Stimulated activated naive CD8-positive, alpha-beta T cell treated with anti-CD3 and anti-CD28 coated beads, Interleukin-15, Interleukin-2, amounts not matched to agents 100 ng/mL and 50 ng/mL, for 24 hours (primary cell): ENCODE results near the gene MSH4.
A peak's percentile ranks its signal among the peaks of the same experiment; 100 is the strongest.
"Not testable (repeated sequence)": the region's sequence is repeated elsewhere in the genome, so short reads cannot be mapped to it uniquely, and the experiment has no call there.

Source experiments
- H3K27ac Mint-ChIP-seq: one replicate; pipeline ENCODE4 v1.8.0; 2021; ENCODE audit warnings: mild to moderate bottlenecking, mixed read lengths
- H3K27me3 Mint-ChIP-seq: one replicate; pipeline ENCODE4 v1.8.0; 2021; ENCODE audit warnings: mixed read lengths
- H3K36me3 Mint-ChIP-seq: one replicate; pipeline ENCODE4 v1.8.0; 2021; ENCODE audit warnings: low read depth, mixed read lengths
- H3K4me1 Mint-ChIP-seq: one replicate; pipeline ENCODE4 v1.8.0; 2021; ENCODE audit warnings: low read depth, mixed read lengths
- H3K4me3 Mint-ChIP-seq: one replicate; pipeline ENCODE4 v1.8.0; 2021; ENCODE audit warnings: mild to moderate bottlenecking, mixed read lengths
- H3K9me3 Mint-ChIP-seq: one replicate; pipeline ENCODE4 v1.8.0; 2021; ENCODE audit warnings: mixed read lengths

MSH4 gene

GRCh38 chr1:75786901-75787493, 9.7 kb upstream of the MSH4 start:
- peaks cover 53% of the 10 kb centered on the region for H3K4me1 Mint-ChIP-seq
- peak overlapping the region; percentile 99 for H3K4me3 Mint-ChIP-seq
- H3K36me3 Mint-ChIP-seq: peaks cover 61% of the 10 kb centered on the region
- H3K27ac Mint-ChIP-seq: peak overlapping the region; percentile 95
- H3K9me3 Mint-ChIP-seq: no peaks in the 10 kb centered on the region
- no peaks in the 10 kb centered on the region for H3K27me3 Mint-ChIP-seq

DNA sequence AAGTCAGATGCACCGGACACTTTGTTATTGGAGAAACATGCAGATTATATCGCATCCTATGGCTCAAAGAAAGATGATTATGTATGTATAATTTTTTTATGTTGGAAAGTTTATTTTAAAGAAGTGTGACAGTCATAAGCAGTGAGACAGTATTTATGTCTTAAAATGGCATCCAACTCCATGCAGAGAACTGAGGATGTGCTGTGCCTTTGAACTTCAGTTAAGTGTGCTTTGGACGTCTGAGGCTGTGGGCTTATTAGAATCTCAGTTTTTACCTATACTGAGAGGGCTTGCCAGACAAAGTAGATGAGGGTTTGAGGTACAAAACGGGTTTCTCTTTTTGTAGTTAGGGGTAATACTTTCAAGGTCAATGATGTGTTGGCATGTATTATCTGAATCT, 9.2 kb upstream of the MSH4 start:
- Mint-ChIP-seq H3K4me3 (peak overlapping the region; percentile 99), H3K27me3 (no peaks in the 10 kb centered on the region), H3K4me1 (peaks cover 59% of the 10 kb centered on the region), H3K36me3 (peaks cover 66% of the 10 kb centered on the region), H3K27ac (peak overlapping the region; percentile 95), H3K9me3 (no peaks in the 10 kb centered on the region)

GRCh38 chr1:75789988-75790387, 6.7 kb upstream of the MSH4 start:
- Mint-ChIP-seq H3K9me3 (no peaks in the 10 kb centered on the region), H3K36me3 (peaks cover 88% of the 10 kb centered on the region), H3K4me1 (peaks cover 70% of the 10 kb centered on the region), H3K27ac (peak overlapping the region; percentile 96), H3K4me3 (peak overlapping the region; percentile 99), H3K27me3 (no peaks in the 10 kb centered on the region)

DNA sequence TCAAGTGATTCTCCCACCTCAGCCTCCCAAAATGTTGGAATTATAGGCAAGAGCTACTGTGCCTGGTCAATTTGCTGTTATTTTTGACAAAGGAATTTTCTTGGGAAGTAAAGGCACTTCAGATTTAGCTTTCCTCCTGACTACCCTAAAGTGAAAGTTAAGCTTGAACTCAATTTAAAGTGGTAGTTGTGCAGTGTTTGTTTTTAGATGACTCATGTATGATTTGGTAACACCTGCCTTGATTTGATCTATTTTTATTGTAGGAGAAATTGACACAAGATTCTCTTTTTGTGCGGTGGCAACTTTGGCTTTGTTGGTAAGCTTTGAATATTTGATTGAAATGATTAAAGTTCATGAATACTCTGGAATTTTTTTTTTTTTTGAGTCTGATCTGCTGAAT, 5.7 kb upstream of the MSH4 start:
- H3K4me1 Mint-ChIP-seq: peaks cover 61% of the 10 kb centered on the region
- H3K36me3 Mint-ChIP-seq: peaks cover 98% of the 10 kb centered on the region
- peak overlapping the region; percentile 99 for H3K4me3 Mint-ChIP-seq
- H3K27me3 Mint-ChIP-seq: no peaks in the 10 kb centered on the region
- no peaks in the 10 kb centered on the region for H3K9me3 Mint-ChIP-seq
- peak overlapping the region; percentile 96 for H3K27ac Mint-ChIP-seq

DNA sequence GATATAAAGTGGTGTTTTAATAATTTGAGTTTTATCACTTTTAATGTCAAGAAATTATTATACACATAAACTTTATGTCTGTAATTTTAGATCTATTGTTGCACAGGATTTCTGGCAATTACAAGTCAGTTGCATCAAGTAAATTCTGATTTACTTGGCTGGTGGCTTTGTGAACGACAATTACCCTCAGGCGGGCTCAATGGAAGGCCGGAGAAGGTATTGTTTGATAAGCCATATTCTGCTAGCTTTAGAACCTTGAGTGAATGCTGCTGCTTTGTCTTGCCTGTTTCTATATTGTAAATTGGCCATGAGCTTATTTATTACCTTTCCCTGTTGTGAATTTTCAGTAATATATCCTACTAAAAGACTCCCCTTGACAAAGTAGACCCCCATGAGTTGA, 4.6 kb upstream of the MSH4 start:
- Mint-ChIP-seq H3K4me3 (peak overlapping the region; percentile 99), H3K9me3 (no peaks in the 10 kb centered on the region), H3K36me3 (peaks cover 94% of the 10 kb centered on the region), H3K4me1 (peaks cover 62% of the 10 kb centered on the region), H3K27me3 (no peaks in the 10 kb centered on the region), H3K27ac (peak overlapping the region; percentile 36)

GRCh38 chr1:75794382-75794781, 2.3 kb upstream of the MSH4 start:
- no peaks in the 10 kb centered on the region for H3K9me3 Mint-ChIP-seq
- H3K27me3 Mint-ChIP-seq: no peaks in the 10 kb centered on the region
- peaks cover 51% of the 10 kb centered on the region for H3K4me1 Mint-ChIP-seq
- H3K4me3 Mint-ChIP-seq: peak overlapping the region; percentile 99
- H3K27ac Mint-ChIP-seq: no peak overlapping the region
- H3K36me3 Mint-ChIP-seq: peaks cover 85% of the 10 kb centered on the region

DNA sequence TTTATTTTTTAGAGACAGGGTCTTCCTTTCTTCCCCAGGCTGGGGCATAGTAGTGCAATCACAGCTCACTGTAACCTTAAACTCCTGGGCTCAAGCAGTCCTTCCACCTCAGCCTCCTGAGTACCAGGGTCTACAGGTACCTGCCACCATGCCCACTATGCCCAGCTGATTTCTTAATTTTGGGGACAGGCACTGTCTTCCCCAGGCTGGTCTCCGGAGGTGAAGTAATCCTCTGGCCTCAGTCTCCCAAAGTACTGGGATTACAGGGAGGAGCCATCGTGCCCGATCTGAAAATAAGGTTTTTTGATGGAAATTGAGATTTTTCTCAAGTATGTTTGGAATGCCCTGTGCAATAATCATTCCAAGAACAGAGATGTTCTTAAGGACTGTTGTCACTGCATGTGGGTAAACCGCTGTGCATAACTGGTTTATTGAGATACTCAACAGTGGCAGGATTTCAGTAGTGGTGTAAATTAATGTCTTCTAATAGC, 934 bp upstream of the MSH4 start:
- Mint-ChIP-seq H3K27me3 (no peaks in the 10 kb centered on the region), H3K9me3 (no peaks in the 10 kb centered on the region), H3K4me3 (peak overlapping the region; percentile 9), H3K36me3 (peaks cover 75% of the 10 kb centered on the region), H3K4me1 (peaks cover 37% of the 10 kb centered on the region), H3K27ac (peak overlapping the region; percentile 75)

- H3K27ac Mint-ChIP-seq: no peak overlapping the region
- H3K4me1 Mint-ChIP-seq: peaks cover 23% of the 10 kb centered on the region
- no peaks in the 10 kb centered on the region for H3K9me3 Mint-ChIP-seq
- H3K27me3 Mint-ChIP-seq: no peaks in the 10 kb centered on the region
- peak overlapping the region; percentile 58 for H3K4me3 Mint-ChIP-seq
- peaks cover 60% of the 10 kb centered on the region for H3K36me3 Mint-ChIP-seq
Observed at GRCh38 chr1:75797273-75797588, 549 bp downstream of the MSH4 start.

DNA sequence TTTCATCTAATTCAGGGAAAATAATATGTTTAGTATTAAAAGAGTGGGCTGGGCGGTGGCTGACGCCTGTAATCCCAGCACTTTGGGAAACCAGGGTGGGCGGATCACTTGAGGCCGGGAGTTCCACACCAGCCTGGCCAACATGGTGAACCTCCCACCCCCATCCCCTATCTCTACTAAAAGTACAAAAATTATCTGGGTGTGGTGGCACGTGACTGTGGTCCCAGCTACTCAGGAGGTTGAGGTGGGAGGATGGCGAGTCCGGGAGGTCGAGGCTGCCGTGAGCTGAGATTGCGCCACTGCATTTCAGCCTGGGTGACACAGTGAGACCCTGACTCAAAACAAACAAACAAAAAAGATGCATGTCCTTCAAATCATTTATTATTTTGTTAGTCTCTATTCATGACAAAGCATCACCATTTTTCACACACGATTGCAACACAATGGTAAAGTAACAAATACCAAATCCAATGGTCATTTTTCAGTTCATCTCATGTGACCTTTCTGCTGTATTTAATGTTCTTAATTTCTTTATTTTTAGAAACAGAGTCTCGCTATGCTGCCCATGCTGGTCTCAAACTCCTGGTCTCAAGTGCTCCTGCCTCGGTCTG, 1.0 kb downstream of the MSH4 start:
- Mint-ChIP-seq H3K27ac (no peak overlapping the region), H3K4me1 (peaks cover 18% of the 10 kb centered on the region), H3K27me3 (no peaks in the 10 kb centered on the region), H3K9me3 (no peaks in the 10 kb centered on the region), H3K4me3 (no peak overlapping the region), H3K36me3 (peaks cover 55% of the 10 kb centered on the region)

GRCh38 chr1:75801480-75801879, 4.8 kb downstream of the MSH4 start:
- not testable (repeated sequence) for H3K4me1 Mint-ChIP-seq, H3K4me3 Mint-ChIP-seq, H3K27me3 Mint-ChIP-seq, H3K27ac Mint-ChIP-seq, H3K9me3 Mint-ChIP-seq
- H3K36me3 Mint-ChIP-seq: peaks cover 20% of the 10 kb centered on the region

DNA sequence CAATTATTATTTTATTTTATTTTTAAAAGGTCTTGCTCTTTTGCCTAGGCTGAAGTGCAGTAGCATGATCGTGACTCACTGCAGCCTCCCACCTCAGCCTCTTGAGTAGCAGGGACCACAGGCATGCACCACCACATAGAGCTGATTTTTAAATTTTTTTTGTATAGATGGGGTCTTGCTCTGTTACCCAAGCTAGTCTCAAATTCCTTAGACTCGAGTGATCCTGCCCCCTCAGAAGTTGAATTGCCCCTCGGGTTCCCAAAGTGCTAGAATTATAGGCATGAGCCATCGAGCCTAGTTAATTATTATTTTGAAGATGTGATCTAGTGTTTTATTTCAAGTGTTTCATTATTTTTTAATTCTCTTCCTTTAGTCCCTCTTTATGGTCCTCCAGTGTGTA, 12.2 kb downstream of the MSH4 start:
- Mint-ChIP-seq H3K9me3 (no peaks in the 10 kb centered on the region), H3K4me1 (no peaks in the 10 kb centered on the region), H3K36me3 (no peaks in the 10 kb centered on the region), H3K27me3 (no peaks in the 10 kb centered on the region), H3K27ac (no peak overlapping the region), H3K4me3 (no peak overlapping the region)

DNA sequence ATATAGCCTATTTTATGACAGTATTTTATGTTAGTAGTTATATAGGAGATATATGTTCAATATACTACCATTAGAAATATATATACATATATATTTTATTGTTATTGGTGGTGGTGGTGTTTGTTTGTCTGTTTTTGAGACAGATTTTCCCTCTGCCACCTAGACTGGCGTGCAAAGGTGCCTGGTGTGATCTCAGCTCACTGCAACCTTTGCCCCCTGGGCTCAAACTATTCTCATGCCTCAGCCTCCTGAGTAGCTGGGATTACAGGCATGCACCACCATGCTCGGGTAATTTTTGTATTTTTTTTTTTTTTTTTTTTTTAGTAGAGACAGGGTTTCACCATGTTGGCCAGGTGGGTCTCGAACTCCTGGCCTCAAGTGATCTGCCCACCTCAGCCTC, 13.4 kb downstream of the MSH4 start:
- H3K4me3 Mint-ChIP-seq, H3K36me3 Mint-ChIP-seq, H3K27ac Mint-ChIP-seq, H3K27me3 Mint-ChIP-seq, H3K9me3 Mint-ChIP-seq, H3K4me1 Mint-ChIP-seq: not testable (repeated sequence)

GRCh38 chr1:75811211-75811981, 14.7 kb downstream of the MSH4 start:
- H3K4me1 Mint-ChIP-seq: no peaks in the 10 kb centered on the region
- no peaks in the 10 kb centered on the region for H3K9me3 Mint-ChIP-seq
- no peak overlapping the region for H3K4me3 Mint-ChIP-seq
- no peaks in the 10 kb centered on the region for H3K36me3 Mint-ChIP-seq
- no peak overlapping the region for H3K27ac Mint-ChIP-seq
- no peaks in the 10 kb centered on the region for H3K27me3 Mint-ChIP-seq

GRCh38 chr1:75812065-75812464, 15.4 kb downstream of the MSH4 start:
- Mint-ChIP-seq H3K9me3 (no peaks in the 10 kb centered on the region), H3K4me3 (no peak overlapping the region), H3K4me1 (no peaks in the 10 kb centered on the region), H3K36me3 (no peaks in the 10 kb centered on the region), H3K27ac (no peak overlapping the region), H3K27me3 (no peaks in the 10 kb centered on the region)

GRCh38 chr1:75823596-75823995, 26.9 kb downstream of the MSH4 start:
- H3K36me3 Mint-ChIP-seq, H3K27me3 Mint-ChIP-seq, H3K4me3 Mint-ChIP-seq, H3K27ac Mint-ChIP-seq, H3K4me1 Mint-ChIP-seq: not testable (repeated sequence)
- peaks cover 12% of the 10 kb centered on the region for H3K9me3 Mint-ChIP-seq
